PC-3 (cell line): ENCODE data around the gene ZNF346. TPM values are rescaled to one million over a fixed set of nuclear protein-coding genes. Genes with fewer than 3 reads are reported as not detected.
A peak's percentile ranks its signal among the peaks of the same experiment; 100 is the strongest.

Experiments
- ATAC-seq: fragments of 200-7000 bp; cut with Tn5 transposase; 2 replicates; pipeline ENCODE4 v1.9.1; 2020; ENCODE audit warnings: mild to moderate bottlenecking, moderate library complexity
- BruUV-seq: library from RNA; stranded (reverse); fragments of 400-500 nt; replicated peaks from 2 replicates; lab custom pipeline; 2021; lab: Mats Ljungman, UMichigan
- CTCF ChIA-PET: fragments of 300-600 bp; sonication (Branson Sonifier 250); formaldehyde crosslinking; loops from one replicate; lab custom pipeline; 2022; ENCODE audit warnings: antibody characterized with exemption; lab: Charles Lee
- POLR2A ChIA-PET: fragments of 300-600 bp; sonication (Branson Sonifier 250); formaldehyde crosslinking; loops from one replicate; lab custom pipeline; 2022; ENCODE audit warnings: antibody characterized with exemption; ENCODE audit not compliant: unreplicated experiment; lab: Charles Lee
- DNase-seq: peaks from one replicate; pipeline ENCODE4 v3.0.0-alpha.2; 2015
- H2AFZ ChIP-seq: fragments of 300-600 bp; sonication (generic); 2 replicates; pipeline ENCODE4 v1.6.0; 2016; ENCODE audit warnings: antibody characterized with exemption, low read length
- H3F3A ChIP-seq: fragments of 300-600 bp; sonication (generic); one replicate; pipeline ENCODE4 v1.6.0; 2017; ENCODE audit warnings: antibody characterized with exemption, low read length, control low read depth, mild to moderate bottlenecking; ENCODE audit not compliant: unreplicated experiment
- H3K27ac ChIP-seq: fragments of 300-600 bp; sonication (generic); 2 replicates; pipeline ENCODE4 v1.5.1; 2016; ENCODE audit warnings: mild to moderate bottlenecking, low read length
- H3K27me3 ChIP-seq: fragments of 300-600 bp; sonication (generic); 2 replicates; pipeline ENCODE4 v1.6.1; 2016; ENCODE audit warnings: low read length, mixed read lengths
- H3K36me3 ChIP-seq: fragments of 300-600 bp; sonication (generic); 2 replicates; pipeline ENCODE4 v1.6.1; 2016; ENCODE audit warnings: low read depth, mixed run types, low read length, mixed read lengths
- H3K4me1 ChIP-seq: fragments of 300-600 bp; sonication (generic); 2 replicates; pipeline ENCODE4 v1.5.1; 2016; ENCODE audit warnings: low read length; ENCODE audit not compliant: insufficient read depth
- H3K4me2 ChIP-seq: fragments of 300-600 bp; sonication (generic); 2 replicates; pipeline ENCODE4 v1.6.0; 2016; ENCODE audit warnings: low read length
- H3K4me3 ChIP-seq: fragments of 300-600 bp; sonication (generic); 2 replicates; pipeline ENCODE4 v1.5.1; 2016; ENCODE audit warnings: mild to moderate bottlenecking, low read length, mixed read lengths
- H3K79me2 ChIP-seq: fragments of 300-600 bp; sonication (generic); 2 replicates; pipeline ENCODE4 v1.6.1; 2017; ENCODE audit warnings: low read length, mixed read lengths
- H3K9ac ChIP-seq: fragments of 300-600 bp; sonication (generic); 2 replicates; pipeline ENCODE4 v1.6.0; 2016; ENCODE audit warnings: mild to moderate bottlenecking, low read length
- H3K9me2 ChIP-seq: fragments of 300-600 bp; sonication (generic); replicated peaks from 2 replicates; pipeline ENCODE4 v1.6.1; 2016; ENCODE audit warnings: mixed run types, low read length, mixed read lengths
- H3K9me3 ChIP-seq: fragments of 300-600 bp; sonication (generic); 2 replicates; pipeline ENCODE4 v1.6.1; 2016; ENCODE audit warnings: low read length, mixed read lengths
- H4K20me1 ChIP-seq: fragments of 300-600 bp; sonication (generic); 2 replicates; pipeline ENCODE4 v1.6.1; 2016; ENCODE audit warnings: low read length, mixed read lengths
- CTCF ChIP-seq: fragments of 300-600 bp; sonication (generic); conservative IDR thresholded peaks from 2 replicates; pipeline ENCODE4 v1.5.1; 2017; ENCODE audit warnings: antibody characterized with exemption, low read depth, mild to moderate bottlenecking, low read length
- EZH2 ChIP-seq: fragments of 300-600 bp; sonication (generic); IDR thresholded peaks from one replicate; pipeline ENCODE4 v1.6.1; 2017; ENCODE audit warnings: antibody characterized with exemption, mild to moderate bottlenecking, low read length; ENCODE audit not compliant: unreplicated experiment
- EZH2phosphoT487 ChIP-seq: fragments of 300-600 bp; sonication (generic); IDR thresholded peaks from 2 replicates; pipeline ENCODE4 v1.6.1; 2018; ENCODE audit warnings: mild to moderate bottlenecking, antibody characterized with exemption, low read length, borderline replicate concordance
- intact Hi-C: fragments of 100-400 bp; cut with micrococcal nuclease; formaldehyde crosslinking; loops from 2 replicates; pipeline ENCODE4 v1.9.0; 2023
- total RNA-seq: library from RNA; depleted of rRNA; stranded (reverse); fragments of >200 nt; gene quantifications from 2 replicates; pipeline ENCODE4 v1.2.3, GENCODE V29; 2014

ZNF346 gene
- total RNA-seq, 1 experiment from 2014 or later, result 38.9 TPM

- H3K9me2 ChIP-seq, result no peaks in the 10 kb centered on the region
- DNase-seq (no peak), ATAC-seq (no peak)
- CTCF ChIA-PET, result no interaction called here
- H3K36me3 ChIP-seq, result peaks cover 21% of the 10 kb centered on the region; the same call in 1 of the 2 replicates
- H3F3A ChIP-seq, result no peaks in the 10 kb centered on the region
- no peak overlapping the region for H3K27ac ChIP-seq
- no peak overlapping the region for H3K4me3 ChIP-seq
- H2AFZ ChIP-seq, result no peak overlapping the region
- intact Hi-C loops, result no loop called here
- H3K27me3 ChIP-seq, result no peaks in the 10 kb centered on the region
- POLR2A ChIA-PET, result no interaction called here
- no peaks in the 10 kb centered on the region for H3K4me1 ChIP-seq
- H4K20me1 ChIP-seq, result no peaks in the 10 kb centered on the region
- H3K4me2 ChIP-seq, result no peak overlapping the region
- H3K9me3 ChIP-seq, result no peaks in the 10 kb centered on the region
- TF ChIP-seq CTCF, result no peak
- BruUV-seq, result no TSS peak
- H3K79me2 ChIP-seq, result no peaks in the 10 kb centered on the region
- H3K9ac ChIP-seq, result no peak overlapping the region
Observed at GRCh38 chr5:177067503-177067902, 45.0 kb downstream of the ZNF346 start.

- no peaks in the 10 kb centered on the region for H3F3A ChIP-seq
- no peaks in the 10 kb centered on the region for H3K79me2 ChIP-seq
- no peak for TF ChIP-seq EZH2phosphoT487
- no peaks in the 10 kb centered on the region for H4K20me1 ChIP-seq
- H3K9ac ChIP-seq, result no peak overlapping the region
- H2AFZ ChIP-seq, result no peak overlapping the region
- H3K4me2 ChIP-seq, result no peak overlapping the region
- ChIA-PET CTCF (interaction anchor here (0.7 to 2.4 kb wide), 2 partner anchors 41 to 287 kb away, joined by 9 to 19 read pairs; partner anchors contain the start of gene RGS14), POLR2A (no interaction called here)
- ATAC-seq (no peak), DNase-seq (no peak)
- H3K9me2 ChIP-seq, result no peaks in the 10 kb centered on the region
- BruUV-seq, result no TSS peak
- H3K4me3 ChIP-seq, result no peak overlapping the region
- no peaks in the 10 kb centered on the region for H3K9me3 ChIP-seq
- H3K27ac ChIP-seq, result no peak overlapping the region
- no peaks in the 10 kb centered on the region for H3K36me3 ChIP-seq
- intact Hi-C loops, result loop anchor here (1.0 kb wide), 1 partner anchor 42 kb away; no protein-coding TSS in a partner anchor
- H3K27me3 ChIP-seq, result no peaks in the 10 kb centered on the region
- H3K4me1 ChIP-seq, result no peaks in the 10 kb centered on the region
Observed at GRCh38 chr5:177070536-177071191, 48.2 kb downstream of the ZNF346 start.

- Histone ChIP-seq H3K27me3 (no peaks in the 10 kb centered on the region), H3K79me2 (no peaks in the 10 kb centered on the region), H3K4me1 (no peaks in the 10 kb centered on the region), H3K27ac (no peak overlapping the region), H3K9me3 (no peaks in the 10 kb centered on the region), H3K4me3 (no peak overlapping the region), H3K36me3 (no peaks in the 10 kb centered on the region), H3K4me2 (no peak overlapping the region), H2AFZ (no peak overlapping the region), H3K9me2 (no peaks in the 10 kb centered on the region), H3K9ac (no peak overlapping the region), H4K20me1 (no peaks in the 10 kb centered on the region), H3F3A (no peaks in the 10 kb centered on the region)
- POLR2A ChIA-PET, result interaction anchor here (0.6 kb wide), 1 partner anchor 186 kb away, joined by 4 read pairs; no protein-coding TSS in a partner anchor
- peak; percentile 96 for TF ChIP-seq CTCF
- no peak for TF ChIP-seq EZH2
- no TSS peak for BruUV-seq
- DNase-seq (peak; percentile 96), ATAC-seq (peak; percentile 97)
- intact Hi-C loops, result loop anchor here (1.0 kb wide), 1 partner anchor 40 kb away; no protein-coding TSS in a partner anchor
- CTCF ChIA-PET, result interaction anchor here (0.6 to 2.4 kb wide), 9 partner anchors 11 to 551 kb away, joined by 3 to 19 read pairs (median 8); partner anchors contain the start of gene FGFR4
Observed at GRCh38 chr5:177071666-177072385, 49.3 kb downstream of the ZNF346 start.
